Activated naive CD4-positive, alpha-beta T cell treated with anti-CD3 and anti-CD28 coated beads, Interleukin-2, amount 50 U/mL, for 16 hours (primary cell): ENCODE measurements around the gene FCHSD2.
"Not testable (repeated sequence)": the region's sequence is repeated elsewhere in the genome, so short reads cannot be mapped to it uniquely, and the experiment has no call there.

ENCODE experiments used
- DNase-seq: peaks from one replicate; pipeline ENCODE4 v3.0.0-alpha.2; 2020

Gene FCHSD2

GRCh38 chr11:72829884-72830533 lies 312.1 kb downstream of the FCHSD2 start:
- DNase-seq = no peak

GRCh38 chr11:72829178-72829577 lies 312.9 kb downstream of the FCHSD2 start:
- DNase-seq = no peak

- no peak for DNase-seq
These were observed 313.4 kb downstream of the FCHSD2 start for GRCh38 chr11:72828692-72829101.

- DNase-seq = no peak
These were observed 314.0 kb downstream of the FCHSD2 start for GRCh38 chr11:72828081-72828567.

GRCh38 chr11:72827656-72828055 lies 314.5 kb downstream of the FCHSD2 start:
- not testable (repeated sequence) for DNase-seq

GRCh38 chr11:72826942-72827480 lies 315.1 kb downstream of the FCHSD2 start:
- no peak for DNase-seq

GRCh38 chr11:72826191-72826941 lies 315.8 kb downstream of the FCHSD2 start:
- DNase-seq = no peak

GRCh38 chr11:72825661-72826060 lies 316.5 kb downstream of the FCHSD2 start:
- no peak for DNase-seq

- no peak for DNase-seq
These were observed 317.2 kb downstream of the FCHSD2 start for GRCh38 chr11:72824811-72825505.

- no peak for DNase-seq
These were observed 318.1 kb downstream of the FCHSD2 start for GRCh38 chr11:72824020-72824419.

GRCh38 chr11:72823105-72823804 lies 318.9 kb downstream of the FCHSD2 start:
- DNase-seq = no peak

GRCh38 chr11:72821920-72822799 lies 320.0 kb downstream of the FCHSD2 start:
- DNase-seq = peak; percentile 90

GRCh38 chr11:72821221-72821919 lies 320.7 kb downstream of the FCHSD2 start:
- no peak for DNase-seq

GRCh38 chr11:72820439-72821139 lies 321.5 kb downstream of the FCHSD2 start:
- no peak for DNase-seq

GRCh38 chr11:72818971-72819370 lies 323.1 kb downstream of the FCHSD2 start:
- no peak for DNase-seq

GRCh38 chr11:72817966-72818365 lies 324.2 kb downstream of the FCHSD2 start:
- DNase-seq = no peak

- DNase-seq = no peak
These were observed 325.6 kb downstream of the FCHSD2 start for GRCh38 chr11:72816404-72816990.

GRCh38 chr11:72815110-72815618 lies 327.0 kb downstream of the FCHSD2 start:
- no peak for DNase-seq

GRCh38 chr11:72814286-72815109 lies 327.6 kb downstream of the FCHSD2 start, which contains the start of gene ATG16L2:
Gene ATG16L2 (plus strand): TSS chr11:72814411. CDS start chr11:72814446, 35 bp downstream.
- DNase-seq = peak; percentile 91
